Articular chondrocyte of knee joint (primary cell): ENCODE measurements around the gene CFHR5. TPM values are rescaled to one million over a fixed set of nuclear protein-coding genes. Genes with fewer than 3 reads are reported as not detected.

Source experiments
- small RNA-seq: library from RNA; depleted of rRNA; stranded (forward); fragments of <200 nt; gene quantifications from one replicate; pipeline ENCODE3, GENCODE V24; 2012
- total RNA-seq: library from RNA; depleted of rRNA; stranded (reverse); fragments of >200 nt; gene quantifications from 2 replicates; pipeline ENCODE4 v1.2.3, GENCODE V29; 2012

The CFHR5 gene
- total RNA-seq, result not detected in 2 replicates

GRCh38 chr1:196977278-196977677, at the start of gene CFHR5:
Gene CFHR5 (plus strand): TSS chr1:196977556. CDS start chr1:196977665, 109 bp downstream.

GRCh38 chr1:196943568-196943967, 33.8 kb upstream of the CFHR5 start, which contains the start of gene CFHR2:
Gene CFHR2 (plus strand): TSS chr1:196943738. CDS start chr1:196943881, 143 bp downstream.

Small RNA genes within 50 kb of the gene (small RNA-seq; reads per million reads assigned to genes)
- not detected for gene AL139418.1

Other genes starting within 250 kb of the CFHR5 start
- gene CFHR3, start 202.7 kb upstream of the CFHR5 start, total RNA-seq, result 0.11 TPM in 1 of 2 replicates, not detected in the other
- gene CFHR1, start 157.8 kb upstream of the CFHR5 start, total RNA-seq, result 1.0 and 1.5 TPM in 2 replicates
- not detected in 2 replicates for gene CFHR4, start 89.5 kb upstream of the CFHR5 start, total RNA-seq
- gene CFHR2, start 33.8 kb upstream of the CFHR5 start, total RNA-seq, result not detected in 2 replicates
- not detected in 2 replicates for gene F13B, start 89.7 kb downstream of the CFHR5 start, total RNA-seq
- gene ASPM, start 169.1 kb downstream of the CFHR5 start, total RNA-seq, result 31.6 and 43.7 TPM in 2 replicates
- 33.3 and 39.3 TPM in 2 replicates for gene ZBTB41, start 223.7 kb downstream of the CFHR5 start, total RNA-seq